Tibial nerve (tissue), 3 donors: ENCODE measurements around the gene PHF23.

Experiments
- EP300 ChIP-seq, 2 donors: sonication (generic); formaldehyde crosslinking; IDR thresholded peaks; one replicate each; pipeline ENCODE4 v1.6.1; 2017; ENCODE audit warnings: antibody characterized with exemption in 2 of 2, mild to moderate bottlenecking in 1 of 2
- POLR2A ChIP-seq, 2 donors: fragments of 450-650 bp; IDR thresholded peaks; one replicate each; pipeline ENCODE4 v1.6.1; 2017; ENCODE audit warnings: antibody characterized with exemption in 2 of 2, mild to moderate bottlenecking in 2 of 2, moderate library complexity in 2 of 2

DNA sequence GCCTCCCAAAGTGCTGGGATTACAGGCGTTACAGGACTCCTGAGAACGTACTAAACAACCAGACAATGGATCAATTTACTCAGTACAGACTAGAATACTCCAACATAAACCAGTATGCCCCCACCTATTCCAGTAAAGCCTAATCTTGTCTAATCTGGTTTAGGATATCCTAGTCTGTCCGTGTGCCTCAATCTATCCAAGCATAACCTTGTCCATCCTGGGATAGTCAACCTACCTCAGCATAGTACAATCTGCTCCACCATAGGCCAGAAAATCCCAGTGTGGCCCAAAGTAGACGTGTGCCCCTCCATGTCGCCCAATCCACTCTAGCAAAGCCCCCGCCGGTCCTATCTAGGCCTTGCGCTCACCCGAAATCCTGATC lies 5.6 kb downstream of the PHF23 start:
- TF ChIP-seq POLR2A (IDR thresholded peaks at IDR 0.05) (no peak), EP300 (IDR thresholded peaks at IDR 0.05) (no peak)
